ENCODE results near the gene ESRRB.

GRCh38 chr14:76502638-76503037, 126.7 kb downstream of the ESRRB start:
- TF ChIP-seq POLR2A (IDR thresholded peaks at IDR 0.05) = no peak
- TF ChIP-seq, protein P1, sequence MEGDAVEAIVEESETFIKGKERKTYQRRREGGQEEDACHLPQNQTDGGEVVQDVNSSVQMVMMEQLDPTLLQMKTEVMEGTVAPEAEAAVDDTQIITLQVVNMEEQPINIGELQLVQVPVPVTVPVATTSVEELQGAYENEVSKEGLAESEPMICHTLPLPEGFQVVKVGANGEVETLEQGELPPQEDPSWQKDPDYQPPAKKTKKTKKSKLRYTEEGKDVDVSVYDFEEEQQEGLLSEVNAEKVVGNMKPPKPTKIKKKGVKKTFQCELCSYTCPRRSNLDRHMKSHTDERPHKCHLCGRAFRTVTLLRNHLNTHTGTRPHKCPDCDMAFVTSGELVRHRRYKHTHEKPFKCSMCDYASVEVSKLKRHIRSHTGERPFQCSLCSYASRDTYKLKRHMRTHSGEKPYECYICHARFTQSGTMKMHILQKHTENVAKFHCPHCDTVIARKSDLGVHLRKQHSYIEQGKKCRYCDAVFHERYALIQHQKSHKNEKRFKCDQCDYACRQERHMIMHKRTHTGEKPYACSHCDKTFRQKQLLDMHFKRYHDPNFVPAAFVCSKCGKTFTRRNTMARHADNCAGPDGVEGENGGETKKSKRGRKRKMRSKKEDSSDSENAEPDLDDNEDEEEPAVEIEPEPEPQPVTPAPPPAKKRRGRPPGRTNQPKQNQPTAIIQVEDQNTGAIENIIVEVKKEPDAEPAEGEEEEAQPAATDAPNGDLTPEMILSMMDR (IDR thresholded peaks at IDR 0.05) = no peak
- TF ChIP-seq POLR2AphosphoS5 (IDR thresholded peaks at IDR 0.05) = no peak

Measured in breast epithelium (tissue), 3 donors.